TTC549 (cell line): ENCODE data around the gene HTR6.

Source experiments
- FAIRE-seq: peaks from 2 replicates; lab custom pipeline; 2012; peaks lifted over from hg19 to GRCh38; lab: Jason Lieb, UNC

HTR6 gene

DNA sequence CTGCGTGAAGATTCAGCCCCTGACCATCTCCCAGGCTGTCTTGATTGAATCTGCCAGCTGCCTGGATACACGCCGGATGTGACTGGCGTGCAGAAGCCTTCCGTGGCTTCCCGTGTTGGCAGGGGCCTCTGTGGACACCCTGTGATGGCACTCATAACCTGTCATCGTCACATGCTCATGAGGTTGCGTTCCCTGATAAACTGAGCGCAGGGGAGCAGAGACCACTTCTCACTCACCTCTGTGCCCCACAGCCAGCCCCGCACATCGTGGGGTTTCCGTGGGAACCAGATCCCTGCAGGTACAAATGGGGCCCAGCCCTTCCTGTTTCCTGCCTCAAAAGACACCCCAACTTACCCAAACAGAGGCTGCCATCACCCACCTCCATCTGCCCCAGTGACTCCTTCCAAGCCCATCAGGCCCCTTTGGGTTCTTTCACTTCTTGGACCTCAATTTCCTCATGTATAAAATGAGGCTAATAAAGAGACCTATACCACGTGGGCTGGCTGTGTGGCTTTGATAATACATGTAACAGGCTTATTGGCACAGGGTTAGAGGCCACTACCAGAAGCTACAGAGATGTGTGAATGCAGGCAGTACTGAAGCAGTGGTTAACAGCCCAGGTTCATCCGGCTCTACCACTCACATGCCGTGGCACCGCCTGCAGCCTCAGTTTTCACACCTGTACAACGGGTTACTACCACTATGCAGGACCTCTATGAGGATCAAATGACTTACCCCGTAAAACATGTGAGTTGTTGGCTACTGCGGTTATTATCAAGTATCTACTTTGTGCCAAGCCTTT, 23.6 kb downstream of the HTR6 start:
- no peak for FAIRE-seq

DNA sequence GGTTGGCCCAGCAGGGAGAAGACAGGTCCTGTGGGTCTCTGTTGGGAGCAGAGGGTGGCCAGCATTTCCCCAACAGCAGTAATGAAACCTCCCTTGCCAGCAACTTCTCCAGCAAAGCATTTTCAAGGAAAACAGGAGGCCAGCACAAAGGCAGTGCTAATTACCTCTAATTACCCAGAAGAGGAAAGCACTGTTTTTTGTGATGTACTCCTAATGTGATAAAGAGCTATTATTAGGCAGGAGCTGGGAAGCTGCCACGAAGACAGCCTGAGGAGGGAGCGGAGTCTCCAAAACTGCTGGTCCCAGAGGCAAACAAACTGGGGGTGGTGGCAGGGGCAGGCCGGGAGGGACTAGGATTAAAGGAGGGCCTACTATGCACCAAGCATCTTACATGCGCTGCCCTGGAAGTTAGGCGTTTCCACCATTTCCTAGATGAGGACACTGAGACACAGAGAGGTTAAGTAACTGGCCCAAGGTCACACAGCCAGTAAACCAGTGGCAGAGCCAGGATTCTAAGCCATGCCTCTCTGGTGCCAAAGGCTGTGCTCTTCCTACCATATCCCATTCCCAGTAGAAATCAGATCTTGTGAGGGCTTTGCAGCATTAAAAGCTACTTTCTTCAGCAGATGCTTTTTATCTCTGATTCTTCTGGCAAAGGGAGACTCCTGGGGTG, 24.5 kb downstream of the HTR6 start:
- FAIRE-seq: no peak

DNA sequence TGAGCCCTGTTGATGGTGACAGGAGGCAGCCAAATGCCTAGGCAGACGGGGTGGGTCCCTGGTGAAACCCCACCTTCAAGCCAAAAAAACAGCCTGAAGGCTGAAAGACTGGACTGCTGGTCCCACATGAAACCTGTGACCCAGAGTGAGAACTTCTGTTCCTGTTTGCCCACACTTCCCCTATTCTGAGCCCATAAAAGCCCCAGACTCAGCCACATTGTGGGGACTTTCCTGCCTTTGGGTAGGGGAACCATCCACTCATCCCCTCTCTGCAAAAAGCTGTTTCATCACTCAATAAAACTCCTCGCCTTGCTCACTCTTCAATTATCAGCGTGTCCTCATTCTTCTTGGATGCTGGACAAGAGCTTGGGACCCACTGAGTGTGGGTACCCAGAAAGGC, 25.2 kb downstream of the HTR6 start:
- FAIRE-seq: no peak

DNA sequence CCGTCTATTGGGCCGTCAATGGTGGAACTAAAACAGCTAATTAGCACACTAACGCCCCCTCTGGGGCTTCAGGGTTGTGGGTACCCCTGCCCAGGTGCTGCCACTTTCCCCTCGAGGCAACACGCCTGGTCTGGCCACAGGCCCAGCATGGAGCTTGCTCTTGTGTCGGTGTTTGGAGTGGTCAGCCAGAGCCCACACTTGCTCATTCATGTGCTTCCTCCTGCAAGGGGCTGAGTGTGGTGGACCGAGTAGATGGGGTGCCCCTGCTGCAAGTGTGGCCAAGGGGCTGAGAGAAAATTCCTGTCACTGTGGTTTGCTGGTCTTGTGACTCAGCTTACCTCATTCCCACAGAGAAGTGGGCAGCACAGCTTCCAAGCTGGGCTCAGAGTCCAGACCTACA, 25.7 kb downstream of the HTR6 start:
- FAIRE-seq: no peak

DNA sequence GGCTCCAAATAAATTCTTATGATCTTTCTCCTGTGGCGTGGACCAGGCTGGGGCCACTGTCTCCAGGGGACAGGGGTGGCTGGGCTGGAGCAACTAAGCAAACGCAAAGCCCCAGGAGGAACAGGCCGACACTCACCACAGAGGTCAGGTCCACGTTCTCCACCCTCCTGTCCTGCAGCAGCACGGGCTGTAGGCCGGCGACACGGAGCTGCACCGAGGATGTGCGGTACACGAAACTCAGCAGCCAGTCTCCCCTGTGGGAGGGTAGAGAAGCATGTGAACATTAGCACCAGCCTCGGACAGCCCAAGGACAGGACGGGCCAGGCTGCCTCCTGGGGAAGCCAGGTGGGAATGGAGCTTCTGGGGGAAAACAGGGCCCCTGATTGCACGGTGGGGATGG, 29.6 kb downstream of the HTR6 start:
- FAIRE-seq: no peak

DNA sequence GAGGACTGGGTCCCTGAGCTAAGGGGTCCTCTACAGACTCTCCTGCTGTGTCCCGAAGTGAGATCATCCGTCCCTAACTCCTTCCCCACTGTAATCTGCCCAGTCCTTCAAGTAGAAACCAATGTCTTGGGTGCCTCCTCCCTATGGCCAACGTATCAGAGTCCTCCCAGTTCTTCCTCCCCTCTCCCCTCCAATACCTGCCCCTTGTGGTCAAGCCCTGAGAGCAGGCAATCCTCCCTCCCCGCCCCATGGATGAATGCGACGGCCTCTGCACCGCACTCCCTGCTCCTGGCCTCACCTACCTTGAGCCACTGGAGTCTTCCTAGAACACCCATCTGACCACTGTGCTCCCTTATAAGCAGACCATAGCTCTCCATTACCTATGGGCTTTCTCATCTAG, 31.1 kb downstream of the HTR6 start:
- FAIRE-seq: no peak

DNA sequence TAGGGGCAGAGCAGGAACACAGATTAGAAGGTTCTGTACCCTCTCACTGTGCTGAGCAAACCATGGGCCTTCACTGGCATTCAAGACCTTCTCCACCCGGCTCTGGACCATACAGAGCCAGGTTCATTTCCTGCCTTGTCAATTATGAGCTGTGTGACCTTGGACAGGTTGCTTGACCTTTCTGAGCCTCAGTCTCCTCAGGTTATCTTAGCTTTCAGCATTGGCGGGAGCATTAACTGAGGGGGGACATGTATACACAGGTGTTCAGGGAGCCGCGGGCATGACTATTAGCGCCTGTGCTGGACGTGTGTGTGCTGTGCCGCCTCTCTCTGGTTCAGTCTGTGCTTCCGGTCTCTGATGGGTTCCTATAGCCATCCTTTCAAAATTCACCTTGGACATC, 32.1 kb downstream of the HTR6 start:
- no peak for FAIRE-seq

DNA sequence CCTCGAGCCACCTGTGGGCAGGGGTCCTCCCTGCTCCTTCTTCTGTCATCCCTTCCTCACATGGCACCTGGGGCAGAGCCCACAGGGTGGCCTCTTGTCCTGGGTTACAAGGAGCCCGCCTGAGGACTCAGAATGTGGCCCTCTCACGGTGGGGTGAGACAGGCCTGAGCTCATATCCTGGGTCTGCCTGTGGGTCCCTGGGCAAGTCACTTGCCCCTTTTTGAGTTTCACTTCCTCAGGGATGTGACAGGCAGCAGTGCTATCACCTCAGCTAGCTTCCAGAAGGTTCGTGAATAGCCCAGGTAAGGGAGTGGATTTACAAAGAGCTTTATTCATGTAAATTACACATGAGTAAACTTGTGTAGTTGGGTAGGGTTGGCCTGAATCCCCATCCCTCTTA, 33.5 kb downstream of the HTR6 start:
- FAIRE-seq: no peak

DNA sequence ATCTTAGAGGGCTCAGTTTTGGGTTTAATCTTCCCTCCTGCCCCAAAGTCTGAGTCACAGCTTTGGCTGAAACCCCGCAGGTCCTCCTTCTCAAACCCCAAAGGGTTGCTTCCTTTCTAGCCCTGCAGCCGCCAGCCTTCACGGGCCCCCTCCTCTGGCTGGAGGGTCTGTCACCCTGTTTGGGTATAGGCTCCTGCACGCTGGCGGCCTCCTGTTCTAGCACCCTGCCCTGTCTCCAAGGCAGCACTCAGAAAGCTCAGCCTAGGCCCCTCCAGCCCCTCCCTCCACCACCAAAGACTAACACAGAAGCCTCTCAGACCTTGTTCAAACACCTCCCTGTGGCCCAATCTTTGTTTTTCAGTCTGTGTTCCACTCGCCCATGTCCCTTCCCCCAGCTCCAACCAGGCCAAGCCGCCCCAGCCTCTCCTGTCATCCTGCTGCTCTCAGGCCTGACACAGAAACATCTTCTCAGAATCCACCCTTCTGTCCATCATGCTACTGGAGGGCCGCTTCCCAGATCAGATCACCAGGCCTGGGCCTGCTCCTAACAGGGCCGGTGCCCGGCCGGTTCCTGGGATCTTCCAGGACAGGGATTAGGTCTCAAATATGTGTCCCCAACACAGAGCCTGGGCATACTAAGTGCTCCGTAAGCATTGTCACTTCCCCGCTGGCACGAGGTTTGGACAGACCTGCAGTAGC, 35.6 kb downstream of the HTR6 start:
- FAIRE-seq: no peak

DNA sequence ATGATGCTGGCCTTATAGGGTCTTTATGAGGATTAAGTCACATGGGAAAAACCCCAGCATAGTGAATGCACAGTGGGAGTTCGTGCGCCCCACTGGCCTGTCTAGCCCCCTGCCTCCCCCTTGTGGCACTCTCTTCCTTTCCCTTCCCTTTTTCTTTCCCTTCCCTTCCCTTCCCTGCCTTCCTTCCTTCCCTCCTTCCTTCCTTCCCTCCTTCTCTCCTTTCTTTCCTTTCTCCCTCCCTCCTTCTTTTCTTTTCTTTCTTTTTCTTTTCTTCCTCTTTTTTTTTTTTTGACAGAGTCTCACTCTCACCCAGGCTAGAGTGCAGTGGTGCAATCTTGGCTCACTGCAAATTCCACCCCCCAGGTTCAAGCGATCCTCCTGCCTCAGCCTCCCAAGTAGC, 38.6 kb downstream of the HTR6 start:
- no peak for FAIRE-seq

DNA sequence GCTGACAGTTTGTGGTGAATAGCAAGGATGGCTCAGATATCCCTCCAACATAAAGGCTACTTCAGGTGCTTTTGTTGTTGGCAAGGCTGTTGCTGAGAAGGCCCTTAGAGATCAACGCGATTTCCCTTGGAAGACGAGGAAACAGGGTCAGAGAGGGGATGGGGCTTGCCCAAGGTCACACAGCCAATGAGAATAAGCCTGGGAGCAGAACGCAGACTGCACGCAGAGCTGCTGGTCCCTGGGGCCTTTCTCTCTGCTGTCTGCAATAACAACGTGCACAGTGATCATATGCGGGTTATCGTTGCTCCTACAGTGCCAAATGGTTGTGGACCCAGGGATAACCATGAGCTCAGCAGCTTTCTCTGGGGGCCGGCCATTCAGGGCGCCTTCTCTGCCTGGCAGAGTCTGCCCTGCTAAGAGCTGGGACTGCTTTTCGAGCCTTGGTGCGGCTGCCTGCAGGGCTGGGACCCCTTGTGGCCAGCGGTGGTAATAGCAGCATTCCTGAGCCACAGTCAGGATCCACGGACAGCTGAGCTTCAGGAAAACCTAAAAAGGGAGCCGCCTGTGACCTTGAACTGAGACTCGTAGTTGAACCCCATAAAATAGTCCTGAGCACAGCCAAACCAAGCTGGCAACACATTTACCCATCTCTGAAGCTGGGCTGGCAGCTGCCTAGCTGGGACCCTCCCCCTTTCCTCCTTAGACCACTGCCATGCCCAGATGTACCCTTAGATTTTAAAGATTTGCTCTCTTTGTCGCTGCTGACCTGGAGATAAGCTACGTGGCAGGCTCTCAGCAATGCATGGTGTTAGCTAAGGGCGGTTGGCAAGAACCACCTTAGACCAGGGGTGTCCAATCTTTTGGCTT, 39.8 kb downstream of the HTR6 start:
- no peak for FAIRE-seq

DNA sequence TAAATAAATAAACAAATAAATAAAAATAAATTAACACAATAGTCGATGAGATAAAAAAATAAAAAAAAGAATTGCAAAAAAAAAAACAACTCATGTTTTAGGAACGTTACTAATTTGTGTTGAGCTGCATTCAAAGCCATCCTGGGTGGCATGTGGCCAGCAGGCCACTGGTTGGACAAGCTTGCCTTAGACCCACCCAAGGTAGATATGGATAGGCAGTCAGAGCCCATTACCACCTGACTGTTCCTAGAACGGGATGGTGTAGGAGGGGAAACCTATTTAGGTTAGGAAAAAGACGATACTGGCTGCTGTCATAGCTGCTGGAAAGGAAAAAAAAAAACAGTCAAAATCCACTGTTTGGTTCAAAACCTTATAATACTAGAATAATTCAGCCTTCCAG, 40.8 kb downstream of the HTR6 start:
- no peak for FAIRE-seq

DNA sequence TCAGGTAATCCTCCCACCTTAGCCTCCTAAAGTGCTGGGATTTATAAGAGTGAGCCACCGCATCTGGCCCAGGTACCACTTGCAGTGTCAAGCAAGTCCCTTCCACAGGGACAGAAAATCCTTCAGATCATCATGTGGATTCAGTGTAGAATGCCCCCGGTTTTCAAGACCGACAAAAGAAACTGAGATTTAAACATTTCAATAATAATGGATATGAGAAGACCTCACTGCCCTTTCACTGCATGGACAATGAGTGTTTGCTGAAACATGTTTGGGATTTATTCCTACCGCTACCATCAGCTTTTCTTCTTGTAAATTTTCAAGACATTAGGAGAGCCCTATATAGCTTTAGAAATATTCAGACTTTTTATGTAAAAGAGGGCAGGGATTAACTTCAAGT, 41.5 kb downstream of the HTR6 start:
- no peak for FAIRE-seq

DNA sequence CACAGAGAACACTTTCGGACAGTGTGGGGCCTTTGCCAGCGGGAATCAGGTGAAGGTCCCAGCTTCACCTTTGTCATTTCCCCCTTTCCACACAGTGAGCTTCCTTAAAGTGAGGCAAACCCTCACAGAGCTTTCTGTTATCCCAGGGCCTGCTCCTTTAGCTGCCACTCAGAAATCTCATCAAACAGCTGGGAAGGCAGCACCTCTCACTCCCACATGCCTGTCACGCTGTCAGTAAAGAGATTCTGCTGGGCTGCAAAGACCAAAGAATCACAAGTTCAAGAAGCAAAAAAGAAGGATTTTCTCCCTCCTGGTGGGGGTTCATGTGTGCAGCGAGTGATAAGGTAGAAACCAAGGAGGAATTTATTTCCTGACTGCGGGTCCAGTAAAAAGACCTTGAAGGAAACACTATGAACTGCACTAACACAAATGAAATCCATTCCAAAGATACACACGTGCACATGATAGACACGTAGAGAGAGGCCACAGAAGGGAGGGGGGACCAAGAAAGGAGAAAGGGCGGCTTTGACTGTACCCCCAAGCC, 44.0 kb downstream of the HTR6 start:
- no peak for FAIRE-seq

DNA sequence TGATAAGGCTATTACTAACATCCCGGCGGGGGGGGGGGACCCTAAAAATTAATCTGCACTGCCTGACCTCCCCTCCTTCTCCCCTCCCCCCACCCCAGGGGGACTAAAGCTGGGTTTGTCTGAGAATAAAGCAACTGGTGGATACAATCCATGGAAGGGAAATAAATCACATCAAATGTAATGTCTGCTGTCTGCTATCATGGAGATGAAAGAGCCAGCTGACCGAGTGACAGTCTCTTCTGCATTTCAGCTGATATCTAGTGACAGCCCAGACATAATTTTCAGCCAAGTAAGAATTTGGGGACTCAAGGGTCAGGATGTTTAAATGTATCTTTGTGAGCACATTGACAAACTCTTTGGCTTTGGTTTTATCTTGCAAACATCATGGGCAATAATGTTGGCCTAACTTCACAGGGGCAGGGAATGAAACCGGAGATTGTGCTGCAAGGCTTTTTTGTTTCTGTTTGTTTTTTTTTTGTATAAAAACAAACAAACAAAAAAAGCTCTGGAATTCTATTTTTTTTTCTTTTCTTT, 44.7 kb downstream of the HTR6 start:
- FAIRE-seq: no peak

DNA sequence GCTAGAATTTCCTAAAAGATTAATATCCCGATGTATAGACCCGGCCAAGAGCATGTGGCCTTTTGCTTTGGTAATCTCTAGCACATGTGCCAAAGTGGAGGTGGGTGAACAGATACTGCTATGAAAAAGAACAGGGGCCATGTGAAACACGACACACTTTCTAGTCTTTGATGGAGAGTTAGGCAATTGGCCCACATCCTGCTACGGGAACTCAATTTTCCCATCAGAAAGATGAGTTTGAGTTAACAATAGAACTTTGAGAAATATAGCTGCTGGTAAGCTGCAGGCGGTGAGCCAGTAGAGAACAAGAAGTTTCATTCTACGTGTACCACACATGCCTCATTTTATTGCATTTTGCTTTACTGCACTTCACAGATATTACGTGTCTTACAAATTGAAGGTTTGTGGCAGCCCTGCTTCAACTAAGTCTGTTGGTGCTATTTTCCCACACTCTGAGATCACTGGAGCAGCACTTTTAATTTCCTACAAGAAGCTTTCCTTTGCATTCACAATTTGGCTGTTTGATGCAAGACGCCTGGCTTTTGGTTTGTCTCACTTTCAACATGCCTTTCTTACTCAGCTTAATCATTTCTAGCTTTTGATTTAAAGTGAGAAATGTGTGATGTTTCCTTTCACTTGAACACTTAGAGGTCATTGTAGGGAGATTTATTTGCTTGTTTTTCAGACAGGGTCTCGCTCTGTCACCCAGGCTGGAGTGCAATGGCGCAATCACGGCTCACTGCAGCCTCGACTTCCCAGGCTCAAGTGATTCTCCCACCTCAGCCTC, 46.3 kb downstream of the HTR6 start:
- FAIRE-seq: no peak

DNA sequence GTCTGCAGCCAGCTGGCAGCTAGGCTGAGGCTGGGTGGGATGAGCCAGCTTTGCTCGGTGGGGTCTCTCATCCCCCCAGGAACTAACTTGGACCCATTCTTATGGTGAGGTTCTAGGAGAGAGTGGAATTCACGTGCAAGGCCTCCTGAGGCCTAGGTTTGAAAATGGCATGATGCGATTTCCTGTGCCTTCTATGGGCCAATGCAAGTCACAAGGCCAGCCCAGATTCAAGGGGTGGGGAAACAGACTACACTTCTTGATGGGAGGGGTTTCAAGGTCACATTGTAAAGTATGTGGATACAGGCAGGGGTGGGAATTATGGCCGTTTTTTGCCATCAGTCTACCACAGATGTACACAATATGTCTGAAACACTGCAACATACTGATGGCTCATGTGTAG, 48.3 kb downstream of the HTR6 start:
- no peak for FAIRE-seq

DNA sequence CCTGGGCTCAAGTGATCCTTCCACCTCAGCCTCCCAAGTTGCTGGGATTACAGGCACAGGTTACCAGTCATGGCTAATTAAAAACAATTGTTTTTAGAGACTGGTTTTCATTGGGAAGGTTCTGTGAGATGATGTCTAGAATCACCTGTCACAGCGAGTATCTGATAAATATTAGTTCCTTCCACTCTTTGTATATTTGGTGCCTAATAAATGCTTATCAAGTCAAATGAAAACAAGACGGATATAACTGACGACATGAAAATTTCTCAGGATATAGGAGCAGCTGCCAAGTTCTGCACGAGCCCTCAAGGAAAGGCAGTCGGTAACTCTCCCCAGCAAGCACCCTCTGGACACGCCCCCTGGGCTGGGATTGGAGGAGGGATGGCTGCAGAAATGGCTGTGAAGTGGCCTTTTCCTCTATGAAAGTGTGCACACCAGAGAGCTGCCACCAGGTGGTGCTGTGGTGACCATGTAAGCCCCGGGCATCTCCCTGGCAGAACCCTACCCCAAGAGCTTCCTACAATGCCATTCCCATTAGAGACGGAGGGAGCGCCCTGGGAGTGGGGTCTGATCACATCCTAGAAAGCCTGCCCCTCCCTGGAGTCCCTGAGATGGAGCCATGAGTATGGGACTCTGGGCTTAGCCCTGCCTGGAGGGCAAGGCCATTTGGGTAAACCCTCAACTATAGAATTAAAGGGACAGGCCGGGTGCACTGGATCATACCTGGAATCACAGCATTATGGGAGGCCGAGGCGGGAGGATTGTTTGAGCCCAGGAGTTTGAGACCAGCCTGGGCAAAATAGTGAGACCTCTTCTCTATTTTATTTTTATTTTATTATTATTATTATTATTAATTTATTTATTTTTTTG, 50.9 kb downstream of the HTR6 start:
- FAIRE-seq: peak; percentile 60

DNA sequence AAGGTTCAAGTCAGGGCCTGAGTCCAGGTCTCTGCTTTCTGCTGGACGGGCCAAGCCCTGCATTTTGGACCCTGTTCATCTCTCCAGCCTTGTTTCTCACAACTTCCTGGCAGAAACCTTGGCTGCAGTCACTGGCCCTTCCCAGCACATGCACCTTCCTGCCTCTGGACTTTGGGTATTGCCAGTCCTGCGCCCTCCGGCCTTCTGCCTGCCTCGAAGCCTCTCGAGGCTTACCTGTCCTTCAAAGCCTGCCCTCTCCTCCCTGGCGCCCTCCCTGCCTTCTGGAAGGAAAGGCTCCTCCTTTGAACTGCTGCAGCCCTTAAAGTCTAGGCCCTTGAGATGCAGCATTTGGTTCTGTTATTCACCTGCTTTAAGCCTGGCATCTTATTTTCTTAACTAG, 52.8 kb downstream of the HTR6 start:
- no peak for FAIRE-seq

DNA sequence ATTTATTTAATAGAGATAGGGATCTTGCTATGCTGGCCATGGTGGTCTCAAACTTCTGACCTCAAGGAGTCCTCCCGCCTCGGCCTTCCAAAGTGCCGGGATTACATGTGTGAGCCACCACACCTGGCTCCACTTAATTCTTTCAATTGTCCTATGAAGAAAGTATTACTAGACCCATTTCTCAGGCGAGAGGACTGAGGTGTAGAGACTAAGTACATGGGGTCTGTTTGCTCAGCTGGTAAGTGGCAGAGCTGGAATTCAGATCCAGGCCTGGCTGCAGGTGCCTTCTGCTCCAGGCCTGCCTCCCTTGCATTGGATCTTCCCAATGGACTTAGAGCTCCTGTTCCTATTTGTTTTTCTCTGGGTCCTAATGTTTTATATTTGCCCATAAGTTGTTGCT, 55.5 kb downstream of the HTR6 start:
- no peak for FAIRE-seq
